ENCODE measurements around the gene ASB6. TPM values are rescaled to one million over a fixed set of nuclear protein-coding genes. Genes with fewer than 3 reads are reported as not detected.

The ASB6 gene
- total RNA-seq, 1 experiment from 2014 or later: 21.0 TPM

- Mint-ChIP-seq H3K9me3 (no peaks in the 10 kb centered on the region), H3K27ac (0 out of 7 replicates have a peak overlapping the region, but pooled peaks of 1 of the 3 experiments have one; percentile 18), H3K36me3 (ENCODE audit: insufficient read depth in 1 of 3, low read depth in 3 of 3) (no peaks in the 10 kb centered on the region), H3K4me3 (no peak overlapping the region), H3K4me1 (peaks cover 3 to 32% of the 10 kb centered on the region in 2 experiments; a peak in 3 of 4 replicates), H3K27me3 (ENCODE audit: low read depth) (peaks cover 5% of the 10 kb centered on the region; the same call in 1 of the 2 replicates)
- Histone ChIP-seq H4K8ac (replicated peaks; ENCODE audit: insufficient read length, low read depth, low read length) (no peak overlapping the region), H2BK5ac (ENCODE audit: insufficient read length, low read length) (no peak overlapping the region), H2BK120ac (ENCODE audit: low read depth, low read length, poor library complexity, severe bottlenecking) (no peak overlapping the region), H2AFZ (ENCODE audit: low read length) (no peak overlapping the region), H3K9ac (ENCODE audit: extremely low read depth, insufficient read length, low read length) (no peak overlapping the region), H4K5ac (ENCODE audit: insufficient read length, low read depth, low read length) (no peak overlapping the region), H3K14ac (ENCODE audit: insufficient read depth, low read length) (peak overlapping the region; percentile 29; the same call in 1 of the 2 replicates), H3K18ac (ENCODE audit: insufficient read length, low read depth, low read length) (peak overlapping the region; percentile 11), H4K91ac (ENCODE audit: insufficient read length, low read depth, low read length) (no peak overlapping the region), H3K4ac (ENCODE audit: low read depth, low read length) (no peak overlapping the region), H3K27me3 (ENCODE audit: insufficient read depth, low read length) (no peaks in the 10 kb centered on the region), H3K4me2 (ENCODE audit: insufficient read depth, insufficient read length, low read length) (no peak overlapping the region), H3K79me1 (ENCODE audit: insufficient read depth, low read depth, low read length, poor library complexity, severe bottlenecking) (no peaks in the 10 kb centered on the region), H2BK15ac (ENCODE audit: low read depth, low read length) (no peak overlapping the region), H3K79me2 (ENCODE audit: insufficient read depth, low read length) (no peaks in the 10 kb centered on the region), H2BK20ac (ENCODE audit: low read depth, low read length, poor library complexity, severe bottlenecking) (no peak overlapping the region), H3T11ph (ENCODE audit: low read length) (no peak overlapping the region), H2AK5ac (ENCODE audit: insufficient read length, low read length) (no peak overlapping the region), H2BK12ac (ENCODE audit: insufficient read length, low read depth, low read length) (no peak overlapping the region), H3K56ac (ENCODE audit: insufficient read length, low read depth, low read length) (no peak overlapping the region), H4K20me1 (ENCODE audit: control insufficient read depth, insufficient read depth, insufficient read length) (no peaks in the 10 kb centered on the region), H3K23ac (ENCODE audit: insufficient read length, low read depth, low read length) (no peak overlapping the region), H3K4me1 (ENCODE audit: insufficient read depth, low read length) (no peaks in the 10 kb centered on the region), H3K23me2 (ENCODE audit: insufficient read length, low read depth, low read length, poor library complexity, severe bottlenecking) (no peaks in the 10 kb centered on the region), H3K9me3 (ENCODE audit: control insufficient read depth, low read depth, low read length) (no peaks in the 10 kb centered on the region), H3K27ac (ENCODE audit: insufficient read length, low read depth, low read length) (no peak overlapping the region)
- TF ChIP-seq CTCF (conservative IDR thresholded peaks at IDR 0.05): no peak
- no CpG with 5 or more reads among the region's 15 CpGs for WGBS (ENCODE audit: extremely low coverage, insufficient read length, low lambda C conversion rate)
- no peak for DNase-seq
Measured at GRCh38 chr9:129685220-129685932, 43.4 kb upstream of the ASB6 start.

Data from H9 (cell line).